ENCODE measurements around the gene SEMA3E.
"Not testable (repeated sequence)": the region's sequence is repeated elsewhere in the genome, so short reads cannot be mapped to it uniquely, and the experiment has no call there.

The SEMA3E gene

DNA sequence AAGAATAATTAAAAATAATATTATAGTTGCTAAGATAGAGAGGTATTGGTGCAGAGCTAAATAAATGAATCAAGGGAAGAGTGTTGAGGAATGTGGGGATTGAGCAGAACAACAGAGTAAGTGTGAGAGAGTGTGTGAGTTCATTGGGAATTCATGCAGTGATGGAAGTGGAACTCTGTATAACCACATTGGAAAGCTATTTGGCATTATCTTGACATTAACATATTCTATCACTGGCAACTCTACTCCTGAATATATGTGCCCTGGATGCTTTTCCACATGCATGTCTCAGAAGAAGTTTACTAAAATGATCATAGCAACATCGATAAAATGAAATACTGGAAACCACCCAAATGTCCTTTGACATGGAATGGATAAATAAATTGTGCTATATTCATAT, 164.1 kb downstream of the SEMA3E start:
- DNase-seq = no peak

DNA sequence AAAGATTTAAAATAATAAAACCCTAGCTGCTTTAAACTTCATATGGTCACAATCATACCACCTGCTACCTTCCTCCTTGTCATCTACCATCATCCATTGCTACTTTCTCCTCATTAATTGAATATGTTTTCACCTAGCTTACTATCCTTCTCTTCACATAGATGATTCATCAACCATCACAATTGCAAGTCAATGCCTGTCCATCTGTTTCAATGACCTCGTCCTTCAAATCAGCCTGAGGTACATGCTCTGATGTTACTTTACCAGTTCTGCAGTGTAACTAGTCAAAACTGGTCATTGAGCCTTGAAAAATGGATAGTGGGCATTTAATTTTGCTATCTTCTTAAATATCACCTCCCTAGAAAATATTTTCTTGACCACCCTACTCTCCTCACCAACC, 164.7 kb downstream of the SEMA3E start:
- DNase-seq = no peak

GRCh38 chr7:83478616-83479015, 170.3 kb downstream of the SEMA3E start:
- no peak for DNase-seq

GRCh38 chr7:83476511-83477050, 172.4 kb downstream of the SEMA3E start:
- no peak for DNase-seq

- no peak for DNase-seq
These were observed 173.5 kb downstream of the SEMA3E start for GRCh38 chr7:83475420-83475819.

DNA sequence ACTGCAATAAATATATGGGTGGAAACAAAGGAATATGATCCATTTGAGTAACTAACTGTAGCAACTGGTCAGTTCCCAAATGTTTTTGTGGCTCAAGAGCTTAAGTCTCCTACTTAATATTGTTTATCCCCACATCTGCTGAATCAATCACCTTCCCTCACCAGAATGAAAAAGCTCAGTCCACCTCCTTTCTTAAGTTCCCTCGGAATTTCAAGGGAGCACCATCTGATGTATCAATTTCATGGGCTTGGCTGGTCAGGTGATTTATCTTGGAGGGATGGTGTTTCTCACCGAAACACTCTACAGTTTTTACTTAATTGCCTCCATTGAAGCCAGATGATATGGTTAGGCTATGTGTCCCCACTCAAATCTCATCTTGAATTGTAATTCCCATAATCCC, 176.6 kb downstream of the SEMA3E start:
- no peak for DNase-seq

GRCh38 chr7:83469491-83469890, 179.4 kb downstream of the SEMA3E start:
- DNase-seq = no peak

DNA sequence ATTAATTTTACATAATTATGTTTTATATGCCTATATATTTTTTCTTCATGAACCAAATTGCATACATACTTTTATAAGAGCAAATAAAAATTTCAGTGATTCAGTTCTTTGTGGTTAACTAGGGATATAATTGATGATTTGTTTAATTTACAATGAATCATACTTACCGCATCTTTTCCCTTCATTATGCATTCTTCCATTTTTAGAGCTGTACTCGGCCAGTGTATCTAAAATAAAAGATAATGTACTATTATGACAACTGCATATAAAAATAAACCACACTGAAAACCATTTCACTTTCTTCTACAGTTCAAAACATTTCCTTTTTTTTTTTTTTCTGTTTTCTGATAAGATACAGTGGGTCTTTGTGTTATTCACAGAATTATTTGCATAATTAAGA, 179.9 kb downstream of the SEMA3E start:
- no peak for DNase-seq

DNA sequence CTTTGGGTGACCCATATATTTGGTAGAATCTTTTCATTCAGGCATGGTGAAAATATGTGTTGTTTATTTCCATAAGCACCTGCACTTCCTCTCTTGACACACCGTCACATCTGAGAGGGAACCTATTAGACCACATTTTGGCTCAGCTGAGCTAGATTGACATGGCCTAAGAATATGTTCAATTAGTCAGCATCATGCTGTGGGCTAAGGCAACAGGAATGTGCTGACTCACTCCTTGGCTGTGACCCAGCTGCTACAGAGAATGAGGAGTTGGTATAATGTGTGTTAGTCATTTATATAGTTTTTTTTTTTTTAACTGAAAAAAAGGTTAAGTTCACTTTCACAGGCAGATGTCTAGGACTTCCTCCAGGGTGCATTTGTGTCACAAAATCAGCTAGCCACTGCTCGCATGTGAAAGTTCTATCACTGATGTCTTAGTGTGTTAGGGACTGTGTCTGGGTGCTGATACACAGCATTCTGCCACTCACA, 180.6 kb downstream of the SEMA3E start:
- no peak for DNase-seq

DNA sequence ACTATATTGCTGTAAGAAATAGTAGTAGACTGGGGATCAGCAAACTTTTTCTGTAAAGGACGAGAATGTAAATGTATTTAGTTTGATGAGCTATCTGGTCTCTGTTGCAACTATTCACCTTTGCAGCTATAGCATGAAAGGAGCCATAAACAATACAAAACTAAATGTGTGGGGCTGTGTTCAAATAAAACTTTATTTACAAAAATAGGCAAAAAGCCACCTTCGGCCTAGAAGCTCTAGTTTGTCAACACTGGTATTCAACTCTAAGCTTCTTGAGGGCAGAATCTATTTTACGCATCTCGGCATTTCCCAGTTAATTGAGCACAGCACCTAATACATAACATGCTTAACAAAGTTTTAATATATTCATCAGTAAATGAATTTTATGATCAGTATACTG, 181.4 kb downstream of the SEMA3E start:
- DNase-seq = no peak

DNA sequence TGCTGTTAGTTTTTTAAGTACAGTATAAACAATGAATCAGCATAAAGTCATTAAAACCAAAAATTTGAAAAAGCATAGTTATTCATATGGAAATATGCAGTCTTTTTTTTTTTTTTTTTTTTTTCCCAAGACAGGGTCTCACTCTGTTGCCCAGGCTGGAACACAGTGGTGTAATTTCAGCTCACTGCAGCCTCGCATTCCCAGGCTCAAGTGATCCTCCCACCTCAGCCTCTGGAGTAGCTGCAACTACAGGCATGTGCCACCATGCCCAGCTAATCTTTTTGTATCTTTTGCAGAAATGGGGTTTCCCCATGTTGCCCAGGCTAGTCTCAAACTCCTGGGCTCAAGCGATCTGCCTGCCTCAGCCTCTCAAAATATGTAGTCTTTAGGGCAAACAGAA, 182.0 kb downstream of the SEMA3E start:
- DNase-seq = no peak

- no peak for DNase-seq
These were observed 182.6 kb downstream of the SEMA3E start for GRCh38 chr7:83466187-83466923.

GRCh38 chr7:83465643-83466042, 183.3 kb downstream of the SEMA3E start:
- DNase-seq = no peak

DNA sequence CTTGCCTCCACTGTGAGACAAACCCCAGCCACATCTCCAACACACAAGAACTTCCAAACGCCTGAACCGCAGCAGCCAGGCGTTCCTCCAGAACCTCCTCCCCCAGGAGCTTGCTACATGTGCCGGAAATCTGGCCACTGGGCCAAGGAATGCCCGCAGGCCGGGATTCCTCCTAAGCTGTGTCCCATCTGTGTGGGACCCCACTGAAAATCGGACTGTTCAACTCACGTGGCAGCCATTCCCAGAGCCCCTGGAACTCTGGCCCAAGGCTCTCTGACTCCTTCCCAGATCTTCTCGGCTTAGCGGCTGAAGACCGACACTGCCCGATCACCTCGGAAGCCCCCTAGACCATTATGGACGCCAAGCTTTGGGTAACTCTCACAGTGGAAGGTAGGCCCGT, 187.1 kb downstream of the SEMA3E start:
- DNase-seq = not testable (repeated sequence)

GRCh38 chr7:83459930-83460653, 188.8 kb downstream of the SEMA3E start:
- DNase-seq = not testable (repeated sequence)

GRCh38 chr7:83459101-83459929, 189.6 kb downstream of the SEMA3E start:
- DNase-seq = not testable (repeated sequence)

- DNase-seq = no peak
These were observed 191.7 kb downstream of the SEMA3E start for GRCh38 chr7:83457022-83457892.

- DNase-seq = no peak
These were observed 192.5 kb downstream of the SEMA3E start for GRCh38 chr7:83456413-83456812.

DNA sequence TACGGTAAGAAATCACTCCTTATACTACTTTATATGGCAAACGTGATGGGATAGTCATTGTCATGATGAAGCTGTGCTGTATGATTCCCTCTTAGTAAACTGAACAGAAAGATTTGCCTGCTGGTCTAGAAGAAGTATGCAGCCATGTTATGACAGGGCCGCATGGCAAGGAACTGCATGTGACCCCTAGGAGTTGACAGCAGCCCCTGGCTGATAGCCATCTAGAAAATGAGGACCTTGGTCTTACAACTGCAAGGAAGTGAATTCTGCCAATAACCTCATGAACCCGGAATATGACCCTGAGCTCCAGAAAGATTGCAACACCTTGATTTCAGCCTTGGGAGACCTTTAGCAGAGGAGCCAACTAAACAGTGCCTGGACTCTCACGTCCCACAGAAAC, 193.3 kb downstream of the SEMA3E start:
- DNase-seq = no peak

GRCh38 chr7:83452256-83452655, 196.7 kb downstream of the SEMA3E start:
- DNase-seq = no peak

DNA sequence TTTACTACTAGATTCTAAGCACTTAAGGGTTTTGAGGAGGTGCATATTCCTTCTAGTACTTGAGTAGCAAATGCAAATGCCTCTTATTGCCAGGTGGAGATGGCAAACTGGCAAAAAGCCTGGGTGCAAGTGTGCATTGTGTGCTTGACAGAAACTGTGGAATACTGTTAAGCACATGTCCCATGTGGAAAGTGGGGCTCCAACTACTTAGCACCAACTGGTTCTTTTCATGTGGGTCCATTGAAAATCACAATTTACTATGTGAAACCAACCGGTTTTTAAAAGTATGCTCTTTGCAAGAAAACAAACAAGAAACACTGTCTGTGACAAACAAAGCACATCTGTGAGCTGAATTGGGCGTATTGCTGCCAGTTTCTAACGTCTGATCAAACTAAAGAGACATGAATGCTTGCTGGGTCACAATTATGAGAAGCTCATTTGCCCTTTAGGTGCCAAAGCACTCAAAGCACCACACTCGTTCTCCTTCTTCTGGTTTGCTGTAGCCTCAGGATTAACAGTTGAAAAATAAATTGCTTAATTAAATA, 197.4 kb downstream of the SEMA3E start:
- DNase-seq = no peak

GRCh38 chr7:83449781-83450180, 199.2 kb downstream of the SEMA3E start:
- DNase-seq = no peak
